Ovary (tissue), 10 donors: ENCODE measurements around the gene DGAT2L6. TPM values are rescaled to one million over a fixed set of nuclear protein-coding genes. Genes with fewer than 3 reads are reported as not detected.

Source experiments
- DNase-seq, 5 donors: peaks; one replicate each; pipeline ENCODE4 v3.0.0-alpha.2; 2019 to 2020
- H3K27ac ChIP-seq, 2 donors: fragments of 200-600 bp; one replicate each; pipeline versions ENCODE4 v1.5.1 to v1.8.0; 2019 to 2022
- H3K27me3 ChIP-seq: fragments of 200-600 bp; one replicate; pipeline ENCODE4 v1.8.0; 2022
- H3K36me3 ChIP-seq: fragments of 200-600 bp; sonication (generic); one replicate; pipeline ENCODE4 v1.5.1; 2019
- H3K4me1 ChIP-seq: one replicate; pipeline ENCODE4 v1.8.1; 2013; ENCODE audit warnings: mild to moderate bottlenecking, moderate library complexity; ENCODE audit not compliant: insufficient read depth
- H3K4me3 ChIP-seq: fragments of 200-600 bp; sonication (generic); one replicate; pipeline ENCODE4 v1.5.1; 2017
- H3K9me3 ChIP-seq, 2 donors: fragments of 200-600 bp in 1 of 2; sonication (generic) in 1 of 2; one replicate each; pipeline versions ENCODE4 v1.5.1 to v1.8.1; 2013 to 2019; ENCODE audit warnings: mild to moderate bottlenecking in 1 of 2, moderate library complexity in 1 of 2
- CTCF ChIP-seq, 3 donors: fragments of 450-650 bp in 2 of 3; fragments of 200-600 bp in 1 of 3; IDR thresholded peaks; one replicate each; pipeline versions ENCODE4 v1.5.1 to v1.8.0; 2016 to 2022; ENCODE audit warnings: antibody characterized with exemption in 3 of 3, mild to moderate bottlenecking in 1 of 3
- EP300 ChIP-seq: sonication (generic); formaldehyde crosslinking; IDR thresholded peaks from one replicate; pipeline ENCODE4 v1.6.1; 2017; ENCODE audit warnings: antibody characterized with exemption
- POLR2A ChIP-seq: fragments of 450-650 bp; IDR thresholded peaks from one replicate; pipeline ENCODE4 v1.6.1; 2017; ENCODE audit warnings: antibody characterized with exemption, mild to moderate bottlenecking, moderate library complexity
- WGBS, 3 donors: extraction: QIAGEN DNeasy Blood & Tissue Kit in 1 of 3; methylation state at CpG; one replicate each; pipeline versions ENCODE4 v1.1.5 to v1.1.7; 2013 to 2017; 5-methylcytosine and 5-hydroxymethylcytosine counted together
- intact Hi-C, 4 donors: fragments of 100-400 bp; cut with DNase I; formaldehyde crosslinking; loops; one replicate each; pipeline versions ENCODE4 v1.11.0 to v1.15.1; 2022 to 2023
- long read RNA-seq, 3 donors: library from polyadenylated mRNA in 2 of 3; unstranded in 2 of 3; transcript quantifications; one replicate each; pipeline ENCODE4 v2.0.0 and lab custom pipeline, GENCODE V29; 2021 to 2026
- polyA plus RNA-seq, 2 donors: library from polyadenylated mRNA; stranded (reverse); fragments of 200-250 nt in 1 of 2; fragments of 350-450 nt in 1 of 2; fragmentation: Illumina TruSeq in 1 of 2; extraction: RNeasy Lipid Tissue Mini Kit (QIAGEN cat#74804) in 1 of 2; gene quantifications; one replicate each; pipeline ENCODE4 v1.2.3, GENCODE V29; 2013 to 2014
- total RNA-seq, 7 donors: library from RNA; depleted of rRNA in 2 of 7; stranded (reverse); fragments of >200 nt in 2 of 7; fragmentation: NEBNext Ultra II Directional in 3 of 7; extraction: Animal tissue kit (Norgen Biotek cat#: 25700) in 3 of 7; gene quantifications; one replicate each; pipeline versions ENCODE4 v1.1.0 to v1.2.4, GENCODE V29; 2016 to 2023
- donor health status: DM: no; HTN: no; CAD: no; lungs with moderate emphysema.
- donor health status: DM: no; HTN: no; CAD: no.
- donor health status: Bipolar disorder and iron deficiency.
- donor health status: DM: yes; HTN: yes; CAD: no.
- donor health status: DM: no; HTN: no; CAD: no.
- donor health status: DM: yes; HTN: yes; CAD: no.

Gene DGAT2L6
- total RNA-seq (not detected), polyA plus RNA-seq (not detected)
- long read RNA-seq, donor 1: 0 reads
- long read RNA-seq, donor 2: 0 reads
- long read RNA-seq, donor 3: 0 reads

- Histone ChIP-seq H3K4me3 (no peak within 1 kb of the TSS), H3K9me3 (no peaks in the 10 kb centered on the region), H3K27me3 (no peaks in the 10 kb centered on the region), H3K27ac (no peak within 1 kb of the TSS), H3K36me3 (no peaks in the 10 kb centered on the region), H3K4me1 (no peaks in the 10 kb centered on the region)
- DNase-seq: no peak
- intact Hi-C loops: no loop called here
- WGBS, 3 donors: 60 to 71% (median 63%) methylated on average over 7 of the region's 7 CpGs
- TF ChIP-seq EP300: no peak
Observed at GRCh38 chrX:70176938-70177533, at the start of gene DGAT2L6. TSS of gene DGAT2L6 (plus strand) at chrX:70177483. CDS start at chrX:70177583, 100 bp downstream.

- intact Hi-C loops: no loop called here
- WGBS, 3 donors: 64 to 74% (median 68%) methylated on average over 8 to 9 of the region's 9 CpGs
Observed at GRCh38 chrX:70128071-70128470, 49.2 kb upstream of the DGAT2L6 start.

GRCh38 chrX:70129816-70130215 lies 47.5 kb upstream of the DGAT2L6 start:
- DNase-seq: no peak
- TF ChIP-seq POLR2A (no peak), CTCF (IDR thresholded peaks at IDR 0.05) (no peak), EP300 (no peak)
- Histone ChIP-seq H3K27me3 (no peaks in the 10 kb centered on the region), H3K4me3 (no peak overlapping the region), H3K4me1 (peaks cover 1% of the 10 kb centered on the region), H3K27ac (no peak overlapping the region), H3K36me3 (no peaks in the 10 kb centered on the region), H3K9me3 (peaks cover 0 to 5% of the 10 kb centered on the region in 2 donors)
- WGBS, 3 donors: 10 to 33% (median 33%) methylated on average over 1 of the region's 1 CpG
- intact Hi-C loops: loop anchor here in 1 of 4 donors (10.0 kb wide), 1 partner anchor 305 kb away; no protein-coding TSS in a partner anchor

More at GRCh38 chrX:70128071-70128470, 49.2 kb upstream of the DGAT2L6 start:
- H3K27me3 ChIP-seq: no peaks in the 10 kb centered on the region
- no peak for DNase-seq
- no peaks in the 10 kb centered on the region for H3K4me1 ChIP-seq
- H3K36me3 ChIP-seq: no peaks in the 10 kb centered on the region
- no peak for TF ChIP-seq POLR2A
- TF ChIP-seq CTCF (IDR thresholded peaks at IDR 0.05): no peak
- TF ChIP-seq EP300: no peak
- no peak overlapping the region for H3K27ac ChIP-seq
- no peaks in the 10 kb centered on the region for H3K9me3 ChIP-seq
- no peak overlapping the region for H3K4me3 ChIP-seq

GRCh38 chrX:70132224-70132623 lies 45.1 kb upstream of the DGAT2L6 start:
- no peaks in the 10 kb centered on the region for H3K27me3 ChIP-seq
- no peak overlapping the region for H3K4me3 ChIP-seq
- WGBS, 3 donors: 50 to 56% (median 51%) methylated on average over 4 of the region's 4 CpGs
- TF ChIP-seq POLR2A (no peak), CTCF (IDR thresholded peaks at IDR 0.05) (no peak), EP300 (no peak)
- no peak for DNase-seq
- peaks cover 0 to 5% of the 10 kb centered on the region in 2 donors for H3K9me3 ChIP-seq
- intact Hi-C loops: loop anchor here in 1 of 4 donors (10.0 kb wide), 1 partner anchor 303 kb away; no protein-coding TSS in a partner anchor
- peaks cover 1% of the 10 kb centered on the region for H3K4me1 ChIP-seq
- no peaks in the 10 kb centered on the region for H3K36me3 ChIP-seq
- no peak overlapping the region for H3K27ac ChIP-seq

GRCh38 chrX:70132877-70133302 lies 44.4 kb upstream of the DGAT2L6 start:
- Histone ChIP-seq H3K4me1 (peaks cover 1% of the 10 kb centered on the region), H3K36me3 (no peaks in the 10 kb centered on the region), H3K9me3 (peaks cover 0 to 5% of the 10 kb centered on the region in 2 donors), H3K4me3 (peak overlapping the region; percentile 54), H3K27ac (no peak overlapping the region), H3K27me3 (no peaks in the 10 kb centered on the region)
- TF ChIP-seq EP300 (no peak), POLR2A (no peak), CTCF (IDR thresholded peaks at IDR 0.05) (no peak)
- WGBS, 3 donors: 28 to 37% (median 33%) methylated on average over 8 of the region's 8 CpGs
- intact Hi-C loops: loop anchor here in 1 of 4 donors (10.0 kb wide), 1 partner anchor 302 kb away; no protein-coding TSS in a partner anchor
- DNase-seq: no peak
